NCI-H1092 treated with DMSO at 0.1 percent for 48 hours (cell line): ENCODE results near the gene CABCOCO1.
A peak's percentile ranks its signal among the peaks of the same experiment; 100 is the strongest.
"Not testable (repeated sequence)": the region's sequence is repeated elsewhere in the genome, so short reads cannot be mapped to it uniquely, and the experiment has no call there.

Experiments used
- DNase-seq: peaks from one replicate; lab custom pipeline; 2025; lab: John Stamatoyannopoulos, UW

Gene CABCOCO1

DNA sequence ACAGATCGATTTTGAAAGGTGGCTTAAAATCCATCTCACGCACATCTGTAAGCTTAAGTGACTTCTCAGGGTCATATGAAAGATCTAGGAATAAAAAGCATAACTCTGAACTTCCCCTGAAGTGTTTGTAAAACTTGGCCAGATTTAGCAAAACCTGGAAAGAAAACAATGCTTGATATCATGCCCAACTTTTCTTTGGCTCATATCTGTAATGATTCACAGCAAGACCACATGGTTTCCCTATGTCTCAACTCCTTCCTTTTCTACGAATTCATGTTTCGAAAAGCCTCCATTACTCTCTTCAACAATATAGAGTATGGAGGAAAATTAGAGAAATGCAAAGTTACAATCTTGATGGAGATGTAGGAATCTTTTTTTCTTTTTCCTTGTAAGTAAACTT lies 20.1 kb upstream of the CABCOCO1 start:
- DNase-seq, result no peak

- peak; percentile 17 for DNase-seq
Observed at GRCh38 chr10:61643316-61643751, 19.4 kb upstream of the CABCOCO1 start.

DNA sequence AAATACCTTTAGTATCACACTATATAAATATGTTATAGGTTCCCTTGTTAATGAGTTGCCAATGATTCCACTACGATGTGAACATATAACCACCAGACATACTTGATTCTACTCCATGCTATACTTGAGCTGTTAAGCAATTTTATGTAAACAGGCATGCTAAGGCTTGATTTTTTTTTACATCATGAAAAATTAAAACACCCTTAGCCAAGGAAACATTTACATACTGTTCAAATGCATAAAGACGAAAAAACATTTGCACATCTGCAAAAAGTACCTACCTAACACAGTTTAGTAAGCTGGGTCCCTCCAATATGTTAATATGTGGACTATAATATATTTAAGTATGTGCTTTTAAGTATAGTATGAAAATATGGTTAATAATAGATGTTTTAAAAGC lies 9.0 kb upstream of the CABCOCO1 start:
- DNase-seq, result no peak

GRCh38 chr10:61655335-61655851 lies 7.3 kb upstream of the CABCOCO1 start:
- no peak for DNase-seq

DNA sequence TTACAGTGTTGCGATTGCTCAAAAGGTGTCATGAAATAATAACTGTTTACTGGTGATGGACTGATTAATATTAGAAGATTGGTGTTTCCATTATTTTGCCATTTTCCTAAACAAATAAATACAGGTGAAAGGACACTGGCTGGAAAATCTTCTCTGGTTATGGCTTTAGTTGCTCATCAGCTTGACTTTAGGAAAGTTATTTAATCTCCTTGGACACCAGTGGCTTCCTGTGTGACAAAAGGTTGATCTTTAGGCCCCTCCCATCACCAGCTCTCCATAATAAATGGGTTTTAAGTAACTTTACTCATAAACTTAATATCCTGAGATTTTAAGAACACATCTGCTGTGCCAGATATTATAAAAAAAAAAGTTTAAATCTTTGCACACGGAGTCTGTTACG lies 737 bp downstream of the CABCOCO1 start:
- no peak for DNase-seq

GRCh38 chr10:61664985-61665384 lies 2.3 kb downstream of the CABCOCO1 start:
- no peak for DNase-seq

DNA sequence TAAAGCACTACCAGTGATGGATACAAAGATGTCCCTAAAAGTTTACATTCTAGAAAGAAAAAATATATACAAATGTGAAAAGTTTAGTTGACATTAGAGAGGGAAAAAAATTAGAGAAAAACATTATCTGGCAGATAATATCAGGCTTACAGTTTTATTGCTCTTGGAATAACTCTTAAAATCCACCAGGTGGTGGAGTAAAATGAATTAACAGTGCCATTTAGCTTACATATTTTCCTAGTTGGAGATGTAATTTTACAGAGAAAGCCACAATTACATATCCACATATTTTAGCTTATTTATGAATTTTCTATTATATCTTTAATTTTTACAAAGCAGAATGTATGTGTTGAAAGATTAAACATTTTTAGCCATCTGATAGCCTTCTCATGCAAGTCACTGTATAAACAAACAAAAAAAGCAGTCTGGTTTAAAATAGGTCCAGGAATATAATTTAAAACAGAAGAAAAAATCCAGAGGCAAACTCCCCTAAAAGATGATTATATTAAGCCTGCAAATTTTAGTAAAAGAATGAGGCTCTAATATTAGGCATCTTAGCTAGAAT lies 6.5 kb downstream of the CABCOCO1 start:
- no peak for DNase-seq

GRCh38 chr10:61669849-61670248 lies 7.1 kb downstream of the CABCOCO1 start:
- DNase-seq, result no peak

GRCh38 chr10:61673360-61673759 lies 10.6 kb downstream of the CABCOCO1 start:
- DNase-seq, result no peak

DNA sequence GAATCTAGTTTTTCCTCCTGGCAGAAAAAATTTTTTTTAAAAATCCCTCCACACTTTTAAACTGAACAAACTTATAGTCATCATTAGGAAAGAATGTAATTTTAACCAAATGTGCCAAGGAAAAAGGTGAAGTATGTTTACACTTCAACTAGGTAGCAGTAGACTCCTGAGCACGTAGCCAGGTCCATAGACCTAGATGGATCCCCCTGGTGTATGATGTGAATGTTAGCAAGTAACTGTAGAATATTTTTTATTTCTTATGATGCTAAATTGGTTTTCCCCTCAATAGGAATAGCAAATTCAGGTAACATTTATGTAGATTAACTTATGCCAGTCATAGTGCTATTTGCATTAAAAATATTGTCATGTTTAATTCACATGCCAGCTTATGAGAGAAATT lies 19.6 kb downstream of the CABCOCO1 start:
- DNase-seq, result no peak

GRCh38 chr10:61683319-61683718 lies 20.6 kb downstream of the CABCOCO1 start:
- no peak for DNase-seq

DNA sequence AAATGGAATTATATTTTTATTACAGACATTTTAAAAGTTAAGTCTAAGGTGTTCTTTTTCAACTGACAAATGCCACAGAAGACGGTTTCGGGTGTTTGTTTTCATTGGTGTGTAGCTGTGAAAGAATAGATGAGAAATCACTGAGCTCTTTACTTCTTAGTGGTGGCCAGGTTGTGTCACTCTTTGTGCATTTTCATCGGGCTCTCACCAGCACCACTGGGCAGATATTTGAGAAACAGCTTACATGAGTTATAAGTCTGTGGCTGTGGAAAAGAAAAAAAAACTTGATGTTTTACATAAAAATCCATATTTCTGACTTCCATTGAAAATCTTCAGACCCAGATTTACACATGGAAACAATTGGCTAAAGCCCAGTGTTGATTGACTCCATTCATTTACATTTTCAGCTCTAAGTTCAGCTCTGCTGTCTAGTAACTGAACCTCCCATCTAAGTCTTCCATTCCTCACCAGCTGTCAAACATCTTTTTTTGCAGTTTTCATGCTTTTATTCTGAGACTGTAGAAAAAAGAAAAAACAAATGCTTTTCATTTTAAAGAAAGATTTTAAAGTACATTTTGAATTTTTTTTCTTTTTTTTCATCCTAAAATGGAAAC lies 22.3 kb downstream of the CABCOCO1 start:
- no peak for DNase-seq

- DNase-seq, result no peak
Observed at GRCh38 chr10:61688551-61689308, 26.0 kb downstream of the CABCOCO1 start.

DNA sequence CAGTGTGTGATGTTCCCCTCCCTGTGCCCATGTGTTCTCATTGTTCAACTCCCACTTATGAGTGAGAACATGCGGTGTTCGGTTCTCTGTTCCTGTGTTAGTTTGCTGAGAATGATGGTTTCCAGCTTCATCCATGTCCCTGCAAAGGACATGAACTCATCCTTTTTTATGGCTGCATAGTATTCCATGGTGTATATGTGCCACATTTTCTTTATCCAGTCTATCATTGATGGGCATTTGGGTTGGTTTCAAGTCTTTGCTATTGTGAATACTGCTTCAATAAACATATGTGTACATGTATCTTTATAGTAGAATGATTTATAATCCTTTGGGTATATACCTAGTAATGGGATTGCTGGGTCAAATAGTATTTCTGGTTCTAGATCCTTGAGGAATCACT lies 28.9 kb downstream of the CABCOCO1 start:
- not testable (repeated sequence) for DNase-seq

- DNase-seq, result no peak
Observed at GRCh38 chr10:61692447-61693010, 29.8 kb downstream of the CABCOCO1 start.

DNA sequence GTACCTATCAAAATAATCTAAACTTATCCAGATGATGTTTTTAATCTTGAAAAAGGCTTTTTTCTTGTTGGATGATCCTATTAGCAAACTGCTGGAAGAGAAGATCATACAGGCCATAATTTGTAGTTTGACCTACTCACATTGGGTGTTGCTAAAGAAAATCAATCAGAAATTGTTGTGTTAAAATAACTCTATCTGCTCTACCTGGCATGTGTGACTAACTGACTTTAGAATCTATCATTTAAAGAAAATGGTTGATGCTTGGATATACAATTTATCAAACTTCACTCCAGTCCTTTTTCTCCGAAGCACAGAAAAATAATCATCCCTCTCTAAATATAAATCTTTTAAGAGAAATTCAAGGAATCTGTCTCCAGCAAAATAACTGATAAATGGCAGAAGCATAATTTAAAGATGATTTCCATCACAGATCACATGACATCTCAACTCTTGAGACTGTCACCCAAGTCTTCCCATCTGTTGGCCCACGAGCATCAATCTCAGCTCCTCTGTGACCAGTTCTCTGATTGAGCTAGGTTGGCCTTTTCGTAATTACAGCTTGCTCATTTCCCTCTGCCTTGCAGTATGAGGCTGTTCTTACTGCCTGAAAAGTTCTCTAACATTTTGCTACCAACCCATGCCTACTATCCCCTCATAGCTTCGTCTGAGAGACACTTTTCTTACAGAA lies 36.4 kb downstream of the CABCOCO1 start:
- DNase-seq, result no peak

DNA sequence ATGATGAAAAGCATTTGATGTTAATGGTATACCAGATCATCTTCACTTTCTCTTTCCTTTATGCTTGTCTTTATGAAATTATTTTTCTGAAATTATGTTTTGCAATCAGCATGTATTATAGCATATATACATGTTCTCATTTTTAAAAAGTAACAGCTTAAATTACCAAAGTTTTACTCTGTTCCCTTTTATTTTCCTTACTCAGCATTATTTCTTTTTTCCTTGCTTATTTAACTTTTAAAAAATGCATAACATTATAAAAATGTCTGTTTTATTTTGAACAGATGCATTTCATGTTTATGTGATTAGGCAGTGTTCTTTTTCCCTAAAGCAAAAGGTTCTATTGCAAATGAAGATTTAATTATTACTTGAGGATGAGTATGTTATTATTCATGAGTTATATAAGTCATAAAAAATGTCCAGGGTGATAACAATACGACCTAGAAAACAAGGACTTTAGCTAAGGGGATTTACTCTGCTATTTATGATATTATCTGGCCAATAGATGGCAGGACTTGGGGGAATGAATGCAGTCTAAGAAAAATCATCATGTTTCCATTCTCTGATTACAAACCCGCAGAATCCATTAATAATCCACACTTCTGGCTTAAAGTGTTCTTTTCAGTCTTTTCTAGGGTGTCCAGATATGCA lies 38.5 kb downstream of the CABCOCO1 start:
- DNase-seq, result no peak

- DNase-seq, result no peak
Observed at GRCh38 chr10:61701706-61702105, 39.0 kb downstream of the CABCOCO1 start.

DNA sequence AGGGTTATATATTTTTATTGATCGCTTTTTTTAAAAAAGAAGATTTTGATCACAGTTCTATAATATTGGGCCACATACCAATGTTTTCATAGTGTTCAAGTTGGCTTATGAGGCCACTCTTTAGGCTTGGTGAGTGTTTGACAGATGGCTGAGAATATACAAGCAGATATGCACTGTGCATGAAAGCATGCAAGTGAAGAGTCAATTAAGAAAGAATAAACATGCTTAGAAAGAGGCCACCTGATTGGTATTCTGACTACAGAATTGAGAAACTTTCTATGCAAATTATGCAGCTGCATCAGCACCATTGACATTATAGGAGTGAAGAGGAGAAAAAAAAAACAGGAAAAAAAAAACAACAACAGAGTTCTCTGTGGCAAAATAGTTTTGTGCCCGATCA lies 39.9 kb downstream of the CABCOCO1 start:
- no peak for DNase-seq

GRCh38 chr10:61705022-61705613 lies 42.4 kb downstream of the CABCOCO1 start:
- DNase-seq, result no peak

- DNase-seq, result no peak
Observed at GRCh38 chr10:61708846-61709245, 46.1 kb downstream of the CABCOCO1 start.
